ENCODE measurements around the gene RAB11FIP4.

Gene RAB11FIP4

DNA sequence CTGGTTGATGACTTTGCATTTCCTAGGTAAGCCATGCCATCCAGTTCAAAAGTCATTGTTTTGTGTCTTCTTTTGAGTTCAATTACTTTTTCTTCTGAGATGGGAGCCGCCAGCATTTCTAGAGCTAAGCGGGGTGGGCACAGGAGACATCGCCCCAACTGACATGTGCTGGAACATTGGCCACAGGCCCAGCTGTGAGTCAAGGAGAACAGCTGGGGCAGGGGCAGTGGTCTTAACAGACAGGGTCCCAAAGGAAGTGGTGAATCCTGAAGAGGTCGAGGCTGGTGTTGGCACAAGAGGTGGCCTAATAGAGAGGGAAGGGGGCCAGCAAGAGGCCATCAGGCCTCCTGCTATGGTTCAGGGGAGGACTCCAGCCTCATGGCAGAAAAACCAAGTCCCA, 17.1 kb downstream of the RAB11FIP4 start (continued):
- TF ChIP-seq KLF8 (tag by site-specific recombination; IDR thresholded peaks at IDR 0.05) (no peak), AEBP2 (tag by site-specific recombination; IDR thresholded peaks at IDR 0.05; ENCODE audit: borderline replicate concordance) (no peak), ZNF654 (tag by site-specific recombination; IDR thresholded peaks at IDR 0.05; ENCODE audit: low read depth) (no peak), ZNF621 (tag by site-specific recombination; IDR thresholded peaks at IDR 0.05) (no peak), ZNF473 (tag by site-specific recombination; IDR thresholded peaks at IDR 0.05) (no peak), PRDM1 (tag by site-specific recombination; IDR thresholded peaks at IDR 0.05) (no peak), ZNF785 (tag by site-specific recombination; IDR thresholded peaks at IDR 0.05) (no peak), ZNF292 (tag by site-specific recombination; IDR thresholded peaks at IDR 0.05; ENCODE audit: borderline replicate concordance, low read depth) (no peak), IKZF3 (tag by site-specific recombination; IDR thresholded peaks at IDR 0.05) (no peak), WT1 (tag by site-specific recombination; IDR thresholded peaks at IDR 0.05) (no peak), ZNF449 (tag by site-specific recombination; IDR thresholded peaks at IDR 0.05) (no peak)

DNA sequence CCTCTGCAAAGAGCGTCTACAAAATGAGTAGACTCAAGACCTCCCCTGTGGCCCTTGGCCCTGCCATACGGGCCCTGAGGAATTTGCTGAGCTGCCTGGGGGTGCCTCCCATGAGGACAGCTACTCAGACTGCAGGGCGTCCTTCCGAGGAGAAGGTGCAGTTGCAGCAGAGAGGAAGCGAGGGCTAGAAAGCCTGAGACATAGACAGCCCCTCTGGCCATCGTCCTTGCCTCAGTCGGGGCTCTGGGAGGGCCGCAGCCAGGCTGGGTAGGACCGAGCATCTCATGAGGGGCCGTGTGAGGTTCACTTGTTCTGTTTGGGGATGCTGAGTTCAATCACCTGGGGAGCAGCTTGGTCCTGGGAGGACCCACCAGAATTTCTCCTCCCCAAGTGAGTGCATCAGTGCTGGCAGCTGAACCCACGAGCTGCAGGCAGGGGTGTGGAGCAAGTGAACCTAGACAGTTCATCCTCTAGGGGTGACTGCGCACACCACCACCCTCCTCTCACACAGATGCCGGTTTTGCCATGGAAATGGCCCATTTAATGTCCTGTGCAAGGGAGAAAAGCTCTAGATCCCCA, 20.3 kb downstream of the RAB11FIP4 start:
- H3K4me1 ChIP-seq (ENCODE audit: control insufficient read depth, insufficient read depth, low read length): peaks cover 6% of the 10 kb centered on the region; the same call in 1 of the 2 replicates
- peak; percentile 28; the same call in 1 of the 2 replicates for TF ChIP-seq GLIS1 (tag by site-specific recombination; IDR thresholded peaks at IDR 0.05)
- TF ChIP-seq ZNF146 (tag by site-specific recombination; IDR thresholded peaks at IDR 0.05): no peak
- no peak for TF ChIP-seq EGR2 (tag by site-specific recombination; IDR thresholded peaks at IDR 0.05; ENCODE audit: low read depth)
- CTCF ChIA-PET: interaction anchor here (0.6 kb wide), 1 partner anchor 26 kb away, joined by 3 read pairs; no protein-coding TSS in a partner anchor
- H3K36me3 ChIP-seq (ENCODE audit: control insufficient read depth in 2 of 2, insufficient read depth in 1 of 2, low read length in 2 of 2): no peaks in the 10 kb centered on the region
- POLR2A ChIA-PET: interaction anchor here (1.3 kb wide), 1 partner anchor 25 kb away, joined by 3 read pairs; no protein-coding TSS in a partner anchor
- no peaks in the 10 kb centered on the region for H3K9me3 ChIP-seq (ENCODE audit: control insufficient read depth, insufficient read depth, low read depth, low read length)
- no peak overlapping the region for H3K27ac ChIP-seq (ENCODE audit: extremely low read depth, low read depth, low read length)
- no peak overlapping the region for H3K4me3 ChIP-seq (ENCODE audit: low read depth, low read length)

DNA sequence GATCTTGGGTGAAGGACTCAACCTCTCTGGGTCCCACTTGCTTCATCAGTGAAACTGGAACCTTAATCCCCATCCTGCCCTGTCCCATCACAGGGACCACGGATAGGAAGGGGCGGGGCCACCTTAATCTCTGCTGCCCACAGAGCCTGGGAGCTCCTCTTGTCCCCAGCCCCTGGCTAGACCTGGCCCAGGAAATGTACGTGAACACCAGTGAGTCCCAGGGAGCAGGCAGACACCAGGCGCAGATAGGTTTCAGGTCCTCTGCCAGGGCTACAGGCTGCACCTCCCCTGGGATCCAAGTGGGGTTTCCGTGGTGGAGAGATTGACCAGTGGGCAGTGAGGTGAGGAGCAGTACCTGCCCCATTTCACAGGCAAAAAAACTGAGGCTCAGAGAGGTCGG, 21.0 kb downstream of the RAB11FIP4 start:
- Histone ChIP-seq H3K9me3 (ENCODE audit: control insufficient read depth, insufficient read depth, low read depth, low read length) (no peaks in the 10 kb centered on the region), H3K4me1 (ENCODE audit: control insufficient read depth, insufficient read depth, low read length) (peaks cover 1% of the 10 kb centered on the region; the same call in 1 of the 2 replicates), H3K4me3 (ENCODE audit: low read depth, low read length) (no peak overlapping the region), H3K27ac (ENCODE audit: extremely low read depth, low read depth, low read length) (no peak overlapping the region), H3K36me3 (ENCODE audit: control insufficient read depth in 2 of 2, insufficient read depth in 1 of 2, low read length in 2 of 2) (no peaks in the 10 kb centered on the region)
- no peak for TF ChIP-seq SCRT1 (tag by site-specific recombination; IDR thresholded peaks at IDR 0.05; ENCODE audit: borderline replicate concordance)
- ChIA-PET CTCF (no interaction called here), POLR2A (no interaction called here)

DNA sequence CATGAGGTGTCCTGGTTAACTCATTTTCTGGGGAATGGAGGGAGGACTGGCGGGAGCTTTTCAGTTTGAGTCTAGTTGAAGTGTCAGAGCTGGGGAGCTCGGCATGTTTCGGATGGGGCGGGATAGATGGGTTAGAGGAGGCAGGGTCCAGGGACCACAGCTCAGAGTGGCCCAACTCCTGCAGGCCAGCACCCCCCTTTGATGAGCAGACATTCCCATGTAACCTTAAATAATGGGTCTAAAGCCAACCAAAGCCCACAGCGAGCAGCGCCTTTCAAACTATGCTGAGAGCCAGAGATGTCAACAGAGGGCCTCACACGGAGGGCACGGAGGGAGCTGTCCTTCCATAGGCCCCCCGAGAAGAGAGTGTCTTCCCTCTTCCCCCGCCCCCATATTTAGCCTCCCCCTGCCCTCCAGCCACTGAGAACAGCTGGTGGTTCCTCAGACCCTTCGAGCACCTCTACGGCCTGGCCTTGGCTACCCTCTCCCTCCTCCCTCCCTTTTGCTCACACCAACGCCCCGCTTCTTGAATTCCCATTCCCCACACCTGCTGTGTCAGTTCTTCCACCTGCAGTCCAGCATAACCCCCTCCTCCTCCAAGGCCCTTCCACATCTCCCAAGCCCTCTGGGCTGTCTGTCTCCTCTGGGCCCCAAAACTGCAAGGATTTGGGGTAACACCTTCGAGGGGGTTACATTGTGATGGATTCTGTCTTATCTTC, 21.8 kb downstream of the RAB11FIP4 start:
- Histone ChIP-seq H3K36me3 (ENCODE audit: control insufficient read depth in 2 of 2, insufficient read depth in 1 of 2, low read length in 2 of 2) (no peaks in the 10 kb centered on the region), H3K27ac (ENCODE audit: extremely low read depth, low read depth, low read length) (no peak overlapping the region), H3K9me3 (ENCODE audit: control insufficient read depth, insufficient read depth, low read depth, low read length) (no peaks in the 10 kb centered on the region), H3K4me1 (ENCODE audit: control insufficient read depth, insufficient read depth, low read length) (no peaks in the 10 kb centered on the region), H3K4me3 (ENCODE audit: low read depth, low read length) (no peak overlapping the region)
- CTCF ChIA-PET: interaction anchor here (0.5 to 0.6 kb wide), 3 partner anchors 177 to 429 kb away, joined by 3 to 4 read pairs (median 3); no protein-coding TSS in a partner anchor
- POLR2A ChIA-PET: no interaction called here
- TF ChIP-seq GLIS1 (tag by site-specific recombination; IDR thresholded peaks at IDR 0.05): no peak
- TF ChIP-seq ZNF473 (tag by site-specific recombination; IDR thresholded peaks at IDR 0.05): no peak
- TF ChIP-seq ZNF518A (tag by site-specific recombination; conservative IDR thresholded peaks at IDR 0.05; ENCODE audit: low read depth): no peak
- TF ChIP-seq, protein P1, sequence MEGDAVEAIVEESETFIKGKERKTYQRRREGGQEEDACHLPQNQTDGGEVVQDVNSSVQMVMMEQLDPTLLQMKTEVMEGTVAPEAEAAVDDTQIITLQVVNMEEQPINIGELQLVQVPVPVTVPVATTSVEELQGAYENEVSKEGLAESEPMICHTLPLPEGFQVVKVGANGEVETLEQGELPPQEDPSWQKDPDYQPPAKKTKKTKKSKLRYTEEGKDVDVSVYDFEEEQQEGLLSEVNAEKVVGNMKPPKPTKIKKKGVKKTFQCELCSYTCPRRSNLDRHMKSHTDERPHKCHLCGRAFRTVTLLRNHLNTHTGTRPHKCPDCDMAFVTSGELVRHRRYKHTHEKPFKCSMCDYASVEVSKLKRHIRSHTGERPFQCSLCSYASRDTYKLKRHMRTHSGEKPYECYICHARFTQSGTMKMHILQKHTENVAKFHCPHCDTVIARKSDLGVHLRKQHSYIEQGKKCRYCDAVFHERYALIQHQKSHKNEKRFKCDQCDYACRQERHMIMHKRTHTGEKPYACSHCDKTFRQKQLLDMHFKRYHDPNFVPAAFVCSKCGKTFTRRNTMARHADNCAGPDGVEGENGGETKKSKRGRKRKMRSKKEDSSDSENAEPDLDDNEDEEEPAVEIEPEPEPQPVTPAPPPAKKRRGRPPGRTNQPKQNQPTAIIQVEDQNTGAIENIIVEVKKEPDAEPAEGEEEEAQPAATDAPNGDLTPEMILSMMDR (tag by site-specific recombination; IDR thresholded peaks at IDR 0.05): no peak
- TF ChIP-seq ZBTB7A (tag by site-specific recombination; IDR thresholded peaks at IDR 0.05; ENCODE audit: low read depth): no peak

Data from HEK293 (cell line).